IMR-90 (cell line): ENCODE data around the gene CTRL. TPM values are rescaled to one million over a fixed set of nuclear protein-coding genes. Genes with fewer than 3 reads are reported as not detected.

Source experiments
- ATAC-seq: fragments of 200-7000 bp; cut with Tn5 transposase; 2 replicates; pipeline ENCODE4 v1.9.1; 2020; ENCODE audit warnings: low read depth, mild to moderate bottlenecking, moderate library complexity
- BruUV-seq: library from RNA; stranded (reverse); fragments of 400-500 nt; replicated peaks from 2 replicates; lab custom pipeline; 2021; lab: Mats Ljungman, UMichigan
- CTCF ChIA-PET: fragments of 300-600 bp; formaldehyde crosslinking; extraction: SDS; loops from one replicate; lab custom pipeline; 2021; ENCODE audit warnings: antibody characterized with exemption; lab: Yijun Ruan, JAX
- POLR2A ChIA-PET: fragments of 300-600 bp; sonication (Branson Sonifier 250); formaldehyde crosslinking; loops from one replicate; lab custom pipeline; 2022; ENCODE audit warnings: antibody characterized with exemption; ENCODE audit not compliant: unreplicated experiment; lab: Charles Lee
- DNase-seq: peaks from one replicate; pipeline ENCODE4 v3.0.0; 2013
- H2AFZ ChIP-seq: replicated peaks from 2 replicates; pipeline ENCODE3; 2013; ENCODE audit warnings: low read length, mild to moderate bottlenecking; ENCODE audit not compliant: poor library complexity
- H2AK5ac ChIP-seq: 2 replicates; pipeline ENCODE4 v1.6.1; 2013; ENCODE audit warnings: low read depth, low read length, inconsistent platforms
- H2AK9ac ChIP-seq: replicated peaks from 2 replicates; pipeline ENCODE3; 2013; ENCODE audit warnings: mild to moderate bottlenecking, low read depth, low read length, moderate library complexity; ENCODE audit not compliant: poor library complexity
- H2BK120ac ChIP-seq: 2 replicates; pipeline ENCODE4 v1.6.1; 2013; ENCODE audit warnings: low read depth, low read length, inconsistent platforms
- H2BK15ac ChIP-seq: 3 replicates; pipeline ENCODE4 v1.6.1; 2013; ENCODE audit warnings: low read depth, low read length, inconsistent platforms
- H2BK20ac ChIP-seq: 2 replicates; pipeline ENCODE4 v1.6.1; 2013; ENCODE audit warnings: low read depth, mild to moderate bottlenecking, inconsistent platforms, low read length, moderate library complexity
- H2BK5ac ChIP-seq: 2 replicates; pipeline ENCODE4 v1.6.1; 2013; ENCODE audit warnings: mild to moderate bottlenecking, low read depth, low read length, inconsistent platforms; ENCODE audit not compliant: poor library complexity, severe bottlenecking
- H3K14ac ChIP-seq: replicated peaks from 2 replicates; pipeline ENCODE4 v1.6.1; 2013; ENCODE audit warnings: low read depth, low read length, inconsistent platforms
- H3K18ac ChIP-seq: 2 replicates; pipeline ENCODE4 v1.6.1; 2013; ENCODE audit warnings: low read depth, low read length, control low read depth
- H3K23ac ChIP-seq: 2 replicates; pipeline ENCODE4 v1.6.1; 2013; ENCODE audit warnings: low read depth, low read length, inconsistent platforms
- H3K27ac ChIP-seq: 2 replicates; pipeline ENCODE4 v1.5.1; 2013; ENCODE audit warnings: mild to moderate bottlenecking, control low read depth, low read length; ENCODE audit not compliant: insufficient read depth
- H3K27me3 ChIP-seq: 2 replicates; pipeline ENCODE4 v1.6.1; 2013; ENCODE audit warnings: low read length; ENCODE audit not compliant: control insufficient read depth, insufficient read depth
- H3K36me3 ChIP-seq: 2 replicates; pipeline ENCODE4 v1.6.1; 2013; ENCODE audit warnings: low read length, mixed read lengths; ENCODE audit not compliant: control insufficient read depth, insufficient read depth
- H3K4ac ChIP-seq: 2 replicates; pipeline ENCODE4 v1.6.1; 2013; ENCODE audit warnings: low read depth, low read length, inconsistent platforms
- H3K4me1 ChIP-seq: 2 replicates; pipeline ENCODE4 v1.6.1; 2013; ENCODE audit warnings: low read length, mixed read lengths; ENCODE audit not compliant: control insufficient read depth, insufficient read depth
- H3K4me2 ChIP-seq: 2 replicates; pipeline ENCODE4 v1.6.1; 2013; ENCODE audit warnings: low read depth, mild to moderate bottlenecking, control low read depth, low read length, moderate library complexity
- H3K4me3 ChIP-seq: 2 replicates; pipeline ENCODE4 v1.5.1; 2013; ENCODE audit warnings: low read depth, mild to moderate bottlenecking, control low read depth, low read length, moderate library complexity; ENCODE audit not compliant: insufficient read depth
- H3K56ac ChIP-seq: 2 replicates; pipeline ENCODE4 v1.6.1; 2013; ENCODE audit warnings: low read length, inconsistent platforms; ENCODE audit not compliant: insufficient read depth; ENCODE audit errors: extremely low read depth
- H3K79me1 ChIP-seq, 2 experiments: 2 replicates each; pipeline ENCODE4 v1.6.1; 2013; ENCODE audit warnings: low read length in 2 of 2, inconsistent platforms in 1 of 2, low read depth in 1 of 2
- H3K9ac ChIP-seq: 2 replicates; pipeline ENCODE4 v1.6.1; 2013; ENCODE audit warnings: low read depth, low read length, control low read depth
- H3K9me1 ChIP-seq: 2 replicates; pipeline ENCODE4 v1.6.1; 2013; ENCODE audit warnings: low read length, inconsistent platforms; ENCODE audit not compliant: insufficient read depth
- H3K9me3 ChIP-seq: 2 replicates; pipeline ENCODE4 v1.6.1; 2013; ENCODE audit warnings: low read length; ENCODE audit not compliant: control insufficient read depth, insufficient read depth
- H4K20me1 ChIP-seq: 2 replicates; pipeline ENCODE4 v1.6.1; 2013; ENCODE audit warnings: low read length, inconsistent platforms; ENCODE audit not compliant: insufficient read depth
- H4K5ac ChIP-seq: 2 replicates; pipeline ENCODE4 v1.6.1; 2013; ENCODE audit warnings: mild to moderate bottlenecking, low read depth, low read length, control low read depth
- H4K8ac ChIP-seq, 2 experiments: 2 replicates each; pipeline ENCODE4 v1.6.1; 2013; ENCODE audit warnings: low read depth in 2 of 2, low read length in 2 of 2, control low read depth in 1 of 2, inconsistent platforms in 1 of 2
- H4K91ac ChIP-seq: 2 replicates; pipeline ENCODE4 v1.6.1; 2013; ENCODE audit warnings: low read depth, low read length, inconsistent platforms; ENCODE audit not compliant: insufficient read depth
- BHLHE40 ChIP-seq: fragments of 150-350 bp; IDR thresholded peaks from 2 replicates; pipeline ENCODE4 v1.6.1; 2016; ENCODE audit warnings: mild to moderate bottlenecking, low read depth, low read length
- CEBPB ChIP-seq: IDR thresholded peaks from 2 replicates; pipeline ENCODE4 v1.6.1; 2012; ENCODE audit warnings: low read depth, low read length, improper control_type of control experiment
- CHD1 ChIP-seq: IDR thresholded peaks from 2 replicates; pipeline ENCODE4 v1.6.1; 2012; ENCODE audit warnings: low read depth, low read length, improper control_type of control experiment
- FOS ChIP-seq: fragments of 150-350 bp; IDR thresholded peaks from 2 replicates; pipeline ENCODE4 v1.6.1; 2016; ENCODE audit warnings: low read depth, low read length
- MAFK ChIP-seq: IDR thresholded peaks from 2 replicates; pipeline ENCODE4 v1.6.1; 2012; ENCODE audit warnings: low read depth, low read length, improper control_type of control experiment
- MAZ ChIP-seq: IDR thresholded peaks from 2 replicates; pipeline ENCODE4 v1.6.1; 2012; ENCODE audit warnings: low read depth, mild to moderate bottlenecking, low read length, improper control_type of control experiment, moderate library complexity, borderline replicate concordance
- MXI1 ChIP-seq: IDR thresholded peaks from 2 replicates; pipeline ENCODE4 v1.6.1; 2012; ENCODE audit warnings: low read depth, mild to moderate bottlenecking, low read length, moderate library complexity, borderline replicate concordance
- NFE2L2 ChIP-seq: fragments of 150-350 bp; IDR thresholded peaks from 2 replicates; pipeline ENCODE4 v1.6.1; 2016; ENCODE audit warnings: low read depth, mild to moderate bottlenecking, low read length
- POLR2A ChIP-seq: IDR thresholded peaks from 2 replicates; pipeline ENCODE4 v1.6.1; 2012; ENCODE audit warnings: mild to moderate bottlenecking, low read depth, low read length
- RAD21 ChIP-seq: IDR thresholded peaks from 2 replicates; pipeline ENCODE4 v1.6.1; 2012; ENCODE audit warnings: low read length, improper control_type of control experiment
- RCOR1 ChIP-seq: IDR thresholded peaks from 2 replicates; pipeline ENCODE4 v1.6.1; 2012; ENCODE audit warnings: mild to moderate bottlenecking, low read length, improper control_type of control experiment; ENCODE audit not compliant: insufficient replicate concordance
- RFX5 ChIP-seq: IDR thresholded peaks from 2 replicates; pipeline ENCODE4 v1.8.0; 2012; ENCODE audit warnings: low read depth, mild to moderate bottlenecking, low read length, moderate library complexity
- SMC3 ChIP-seq: fragments of 150-350 bp; IDR thresholded peaks from 2 replicates; pipeline ENCODE4 v1.6.1; 2016; ENCODE audit warnings: low read depth, mild to moderate bottlenecking, antibody characterized with exemption, low read length, moderate library complexity
- WGBS, 2 experiments: methylation state at CpG; one replicate each; pipeline versions ENCODE4 v1.1.5 to v1.1.7; 2013; ENCODE audit warnings: missing lambda C conversion rate in 2 of 2; ENCODE audit not compliant: insufficient read length in 1 of 2; ENCODE audit errors: extremely low coverage in 2 of 2; 5-methylcytosine and 5-hydroxymethylcytosine counted together
- dilution Hi-C: fragments of 300-500 bp; cut with HindIII; formaldehyde crosslinking; loops from one replicate; pipeline ENCODE4 v1.14.3; 2018; ENCODE audit warnings: low sequenced_read_pairs; ENCODE audit not compliant: unreplicated experiment
- in situ Hi-C: fragments of 300-500 bp; cut with MboI; formaldehyde crosslinking; loops from 3 replicates; pipeline ENCODE4 v1.14.3; 2019; ENCODE audit warnings: low sequenced_read_pairs, inconsistent platforms, mixed read lengths
- intact Hi-C: fragments of 100-400 bp; cut with micrococcal nuclease; formaldehyde crosslinking; loops from 2 replicates; pipeline ENCODE4 v1.10.0; 2022
- polyA plus RNA-seq, 3 experiments: library from polyadenylated mRNA; depleted of rRNA; stranded (reverse); fragments of >200 nt; gene quantifications; 2 replicates each; pipeline ENCODE4 v1.2.3, GENCODE V29; 2012; ENCODE audit warnings: low replicate concordance in 1 of 3
- total RNA-seq: library from RNA; depleted of rRNA; stranded (reverse); fragments of >200 nt; gene quantifications from 2 replicates; pipeline ENCODE4 v1.2.3, GENCODE V29; 2012
- TF ChIP-seq, protein P1 (sequence below): fragments of 150-350 bp; IDR thresholded peaks from 2 replicates; pipeline ENCODE4 v1.6.1; 2016; ENCODE audit warnings: low read depth, mild to moderate bottlenecking, low read length, moderate library complexity, borderline replicate concordance
- TF ChIP-seq, protein P2 (sequence below): fragments of 150-350 bp; IDR thresholded peaks from 2 replicates; pipeline ENCODE4 v1.6.1; 2017; ENCODE audit warnings: mild to moderate bottlenecking, antibody characterized with exemption, low read length, low read depth
- TF ChIP-seq, protein P3 (sequence below): conservative IDR thresholded peaks from 2 replicates; pipeline ENCODE4 v1.5.1; 2012; ENCODE audit warnings: mild to moderate bottlenecking, low read depth, low read length, improper control_type of control experiment

Gene CTRL
- total and polyA plus RNA-seq, 2 of the 4 experiments (the other 2 are of a cell fraction), result 0.18 to 1.1 TPM

DNA sequence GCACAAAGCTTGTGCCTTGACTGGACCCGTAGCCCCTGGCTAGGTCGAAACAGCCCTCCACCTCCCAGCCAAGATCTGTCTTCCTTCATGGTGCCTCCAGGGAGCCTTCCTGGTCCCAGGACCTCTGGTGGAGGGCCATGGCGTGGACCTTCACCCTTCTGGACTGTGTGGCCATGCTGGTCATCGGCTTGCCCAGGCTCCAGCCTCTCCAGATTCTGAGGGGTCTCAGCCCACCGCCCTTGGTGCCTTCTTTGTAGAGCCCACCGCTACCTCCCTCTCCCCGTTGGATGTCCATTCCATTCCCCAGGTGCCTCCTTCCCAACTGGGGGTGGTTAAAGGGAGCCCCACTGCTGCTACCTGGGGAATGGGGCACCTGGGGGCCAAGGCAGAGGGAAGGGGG is 3.5 kb downstream of the CTRL start:
- H3K9me1 ChIP-seq, result no peaks in the 10 kb centered on the region
- H2BK15ac ChIP-seq, result no peak overlapping the region
- H3K23ac ChIP-seq, result no peak overlapping the region
- H3K9ac ChIP-seq, result no peak overlapping the region
- peak overlapping the region; percentile 86 for H2AFZ ChIP-seq
- in situ Hi-C loops (loop anchor here (5.0 to 25.0 kb wide), 3 partner anchors 116 to 391 kb away; partner anchors contain the start of gene RIPOR1), dilution Hi-C loops (no loop called here), intact Hi-C loops (loop anchor here (1.0 to 2.0 kb wide), 5 partner anchors 45 to 407 kb away; partner anchors contain the start of gene THAP11)
- H3K27me3 ChIP-seq, result no peaks in the 10 kb centered on the region
- WGBS, 2 experiments, result no CpG with 5 or more reads among the region's 7 CpGs
- no peaks in the 10 kb centered on the region for H3K4me1 ChIP-seq
- H3K36me3 ChIP-seq, result peaks cover 29% of the 10 kb centered on the region
- no peak overlapping the region for H2AK5ac ChIP-seq
- no peaks in the 10 kb centered on the region for H3K9me3 ChIP-seq
- H3K4me2 ChIP-seq, result no peak overlapping the region
- H3K79me1 ChIP-seq, result peaks cover 5 to 27% of the 10 kb centered on the region in 2 experiments; a peak in 2 of 4 replicates
- no peak for DNase-seq
- no peak overlapping the region for H3K4ac ChIP-seq
- no peak overlapping the region for H3K14ac ChIP-seq
- H4K5ac ChIP-seq, result no peak overlapping the region
- no peak overlapping the region for H4K91ac ChIP-seq
- TF ChIP-seq RAD21, result no peak
- TF ChIP-seq POLR2A, result no peak
- no peak for TF ChIP-seq MAFK
- TF ChIP-seq RCOR1, result no peak
- TF ChIP-seq, protein P1, sequence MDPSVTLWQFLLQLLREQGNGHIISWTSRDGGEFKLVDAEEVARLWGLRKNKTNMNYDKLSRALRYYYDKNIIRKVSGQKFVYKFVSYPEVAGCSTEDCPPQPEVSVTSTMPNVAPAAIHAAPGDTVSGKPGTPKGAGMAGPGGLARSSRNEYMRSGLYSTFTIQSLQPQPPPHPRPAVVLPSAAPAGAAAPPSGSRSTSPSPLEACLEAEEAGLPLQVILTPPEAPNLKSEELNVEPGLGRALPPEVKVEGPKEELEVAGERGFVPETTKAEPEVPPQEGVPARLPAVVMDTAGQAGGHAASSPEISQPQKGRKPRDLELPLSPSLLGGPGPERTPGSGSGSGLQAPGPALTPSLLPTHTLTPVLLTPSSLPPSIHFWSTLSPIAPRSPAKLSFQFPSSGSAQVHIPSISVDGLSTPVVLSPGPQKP, result no peak
- no peak for TF ChIP-seq MXI1
- TF ChIP-seq, protein P2, sequence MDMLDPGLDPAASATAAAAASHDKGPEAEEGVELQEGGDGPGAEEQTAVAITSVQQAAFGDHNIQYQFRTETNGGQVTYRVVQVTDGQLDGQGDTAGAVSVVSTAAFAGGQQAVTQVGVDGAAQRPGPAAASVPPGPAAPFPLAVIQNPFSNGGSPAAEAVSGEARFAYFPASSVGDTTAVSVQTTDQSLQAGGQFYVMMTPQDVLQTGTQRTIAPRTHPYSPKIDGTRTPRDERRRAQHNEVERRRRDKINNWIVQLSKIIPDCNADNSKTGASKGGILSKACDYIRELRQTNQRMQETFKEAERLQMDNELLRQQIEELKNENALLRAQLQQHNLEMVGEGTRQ, result no peak
- TF ChIP-seq CEBPB, result no peak
- no peak for TF ChIP-seq NFE2L2
- TF ChIP-seq, protein P3, sequence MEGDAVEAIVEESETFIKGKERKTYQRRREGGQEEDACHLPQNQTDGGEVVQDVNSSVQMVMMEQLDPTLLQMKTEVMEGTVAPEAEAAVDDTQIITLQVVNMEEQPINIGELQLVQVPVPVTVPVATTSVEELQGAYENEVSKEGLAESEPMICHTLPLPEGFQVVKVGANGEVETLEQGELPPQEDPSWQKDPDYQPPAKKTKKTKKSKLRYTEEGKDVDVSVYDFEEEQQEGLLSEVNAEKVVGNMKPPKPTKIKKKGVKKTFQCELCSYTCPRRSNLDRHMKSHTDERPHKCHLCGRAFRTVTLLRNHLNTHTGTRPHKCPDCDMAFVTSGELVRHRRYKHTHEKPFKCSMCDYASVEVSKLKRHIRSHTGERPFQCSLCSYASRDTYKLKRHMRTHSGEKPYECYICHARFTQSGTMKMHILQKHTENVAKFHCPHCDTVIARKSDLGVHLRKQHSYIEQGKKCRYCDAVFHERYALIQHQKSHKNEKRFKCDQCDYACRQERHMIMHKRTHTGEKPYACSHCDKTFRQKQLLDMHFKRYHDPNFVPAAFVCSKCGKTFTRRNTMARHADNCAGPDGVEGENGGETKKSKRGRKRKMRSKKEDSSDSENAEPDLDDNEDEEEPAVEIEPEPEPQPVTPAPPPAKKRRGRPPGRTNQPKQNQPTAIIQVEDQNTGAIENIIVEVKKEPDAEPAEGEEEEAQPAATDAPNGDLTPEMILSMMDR, result no peak
- no peak for TF ChIP-seq SMC3
- no peak for TF ChIP-seq BHLHE40
- no peak for TF ChIP-seq MAZ
- no peak for TF ChIP-seq RFX5
- no peak for TF ChIP-seq CHD1
- no peak for TF ChIP-seq FOS
- no peak overlapping the region for H2BK20ac ChIP-seq
- no peak overlapping the region for H2BK5ac ChIP-seq
- no peak overlapping the region for H2BK120ac ChIP-seq
- no peak overlapping the region for H4K8ac ChIP-seq
- no peak overlapping the region for H3K18ac ChIP-seq
- no peak for ATAC-seq
- H2AK9ac ChIP-seq, result peak overlapping the region; percentile 87
- no peak overlapping the region for H3K56ac ChIP-seq
- CTCF ChIA-PET, result interaction anchor here (0.6 to 1.0 kb wide), 2 partner anchors 26 to 46 kb away, joined by 3 read pairs; no protein-coding TSS in a partner anchor
- peaks cover 39% of the 10 kb centered on the region for H4K20me1 ChIP-seq
- no TSS peak for BruUV-seq
- POLR2A ChIA-PET, result no interaction called here
- no peak overlapping the region for H3K27ac ChIP-seq
- no peak overlapping the region for H3K4me3 ChIP-seq
